Urinary bladder (tissue), 4 donors: ENCODE results near the gene CXorf58. TPM values are rescaled to one million over a fixed set of nuclear protein-coding genes. Genes with fewer than 3 reads are reported as not detected.
"Not testable (repeated sequence)": the region's sequence is repeated elsewhere in the genome, so short reads cannot be mapped to it uniquely, and the experiment has no call there.

Experiments used
- DNase-seq: peaks from one replicate; pipeline ENCODE4 v3.0.0-alpha.2; 2015; ENCODE audit errors: extremely low spot score
- H3K27ac ChIP-seq: one replicate; pipeline ENCODE4 v1.5.1; 2013; ENCODE audit warnings: low read depth, mild to moderate bottlenecking, moderate library complexity
- H3K36me3 ChIP-seq: one replicate; pipeline ENCODE4 v1.6.1; 2013; ENCODE audit warnings: mild to moderate bottlenecking, moderate library complexity; ENCODE audit not compliant: insufficient read depth
- H3K4me1 ChIP-seq: one replicate; pipeline ENCODE4 v1.6.1; 2013; ENCODE audit warnings: mild to moderate bottlenecking, moderate library complexity; ENCODE audit not compliant: insufficient read depth
- H3K4me3 ChIP-seq: one replicate; pipeline ENCODE4 v1.5.1; 2013; ENCODE audit warnings: low read depth, low read length
- WGBS: extraction: QIAGEN DNeasy Blood & Tissue Kit; methylation state at CpG from one replicate; pipeline ENCODE4 v1.1.7; 2013; 5-methylcytosine and 5-hydroxymethylcytosine counted together
- polyA plus RNA-seq: library from polyadenylated mRNA; stranded (reverse); fragments of 200-250 nt; gene quantifications from one replicate; pipeline ENCODE4 v1.2.3, GENCODE V29; 2013
- total RNA-seq: library from RNA; depleted of rRNA; stranded (reverse); fragments of >200 nt; gene quantifications from one replicate; pipeline ENCODE4 v1.2.3, GENCODE V29; 2014
- donor health status: healthy with polysubstance abuse.
- donor health status: healthy.

CXorf58 gene
- total and polyA plus RNA-seq, 2 donors: 0.09 TPM; not detected in 1

DNA sequence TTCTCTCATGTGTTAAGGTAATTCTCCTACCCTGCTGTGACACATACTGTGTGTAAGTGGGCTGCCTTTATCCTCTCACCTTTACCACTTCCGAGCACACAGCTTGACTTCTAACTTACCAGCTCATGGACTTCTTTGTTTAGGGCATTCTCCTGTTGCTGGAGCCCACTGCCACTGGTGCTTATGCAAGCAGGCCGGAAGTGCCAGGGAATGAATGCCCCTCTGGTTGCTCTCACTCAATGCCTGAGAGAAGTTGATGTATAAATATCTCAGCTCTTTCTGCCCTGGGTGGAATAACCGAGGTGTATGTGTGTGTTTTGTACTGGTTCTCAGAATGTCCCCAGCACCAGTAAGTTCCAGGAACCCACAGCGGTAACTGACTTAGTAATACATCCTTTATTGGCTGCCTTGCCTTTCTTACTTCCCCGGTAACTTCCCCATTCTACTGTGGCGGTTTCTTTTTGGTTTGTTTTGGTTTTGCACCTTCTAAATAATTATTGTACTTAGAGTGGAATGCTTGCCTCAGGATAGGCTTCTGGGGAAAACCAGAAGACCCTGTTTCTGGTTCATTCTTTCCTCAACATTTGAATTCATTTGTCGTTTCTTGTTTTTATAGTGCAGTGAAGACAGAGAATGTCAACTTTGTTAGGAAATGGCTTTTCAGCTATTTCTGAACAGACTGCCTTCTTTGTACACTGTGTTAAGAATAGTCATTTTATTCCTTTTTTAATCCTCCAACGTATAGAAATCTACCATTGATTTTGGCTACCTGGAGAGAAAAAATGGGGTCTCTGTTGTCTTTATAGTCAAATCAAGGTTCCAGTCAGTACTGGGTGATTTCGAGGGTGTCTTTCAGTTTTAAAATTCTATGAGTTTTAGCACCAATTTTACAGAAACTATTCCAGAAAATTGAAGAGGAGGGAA is 45.4 kb downstream of the CXorf58 start:
- no peaks in the 10 kb centered on the region for H3K4me1 ChIP-seq
- WGBS: 39% methylated on average over 9 of the region's 9 CpGs
- H3K27ac ChIP-seq: no peak overlapping the region
- no peak for DNase-seq
- no peak overlapping the region for H3K4me3 ChIP-seq
- no peaks in the 10 kb centered on the region for H3K36me3 ChIP-seq

DNA sequence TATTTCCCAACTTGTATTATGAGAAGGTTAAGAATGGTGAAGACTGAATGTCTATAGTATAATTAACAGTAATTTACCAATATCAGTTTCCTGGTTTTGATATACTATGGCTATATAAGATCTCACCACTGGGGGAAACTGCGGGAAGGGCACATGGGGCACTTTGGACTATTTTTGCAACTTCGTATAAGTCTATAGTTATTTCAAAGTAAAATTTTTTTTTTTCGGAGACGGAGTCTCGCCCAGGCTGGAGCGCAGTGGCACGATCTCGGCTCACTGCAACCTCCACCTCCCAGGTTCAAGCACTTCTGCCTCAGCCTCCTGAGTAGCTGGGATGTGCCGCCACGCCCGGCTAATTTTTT is 46.1 kb downstream of the CXorf58 start:
- Histone ChIP-seq H3K36me3 (no peaks in the 10 kb centered on the region), H3K4me1 (no peaks in the 10 kb centered on the region), H3K4me3 (no peak overlapping the region), H3K27ac (no peak overlapping the region)
- whole genome bisulfite sequencing: 96% methylated on average over 11 of the region's 11 CpGs
- no peak for DNase-seq

DNA sequence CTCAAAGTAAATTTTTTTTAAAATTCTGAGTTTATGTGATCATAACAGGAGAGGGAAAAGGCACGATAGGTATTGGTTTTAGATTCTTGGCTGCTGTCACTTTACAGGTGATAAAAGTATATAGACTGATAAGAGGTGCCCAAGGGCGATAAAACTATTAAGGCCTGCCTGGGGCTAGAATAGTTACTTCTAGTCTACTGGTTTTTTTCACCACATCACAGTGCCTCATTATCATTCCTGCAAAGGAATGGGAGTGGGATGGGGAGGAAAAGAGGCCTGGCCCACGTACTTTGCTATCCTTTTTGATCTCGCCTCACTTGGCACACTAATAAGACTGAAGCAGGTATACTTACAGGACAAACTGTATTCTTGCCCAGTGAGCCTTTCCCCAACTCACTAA is 46.6 kb downstream of the CXorf58 start:
- Histone ChIP-seq H3K27ac (no peak overlapping the region), H3K4me1 (no peaks in the 10 kb centered on the region), H3K36me3 (no peaks in the 10 kb centered on the region), H3K4me3 (no peak overlapping the region)
- DNase-seq: no peak
- WGBS: 77% methylated on average over 4 of the region's 4 CpGs

DNA sequence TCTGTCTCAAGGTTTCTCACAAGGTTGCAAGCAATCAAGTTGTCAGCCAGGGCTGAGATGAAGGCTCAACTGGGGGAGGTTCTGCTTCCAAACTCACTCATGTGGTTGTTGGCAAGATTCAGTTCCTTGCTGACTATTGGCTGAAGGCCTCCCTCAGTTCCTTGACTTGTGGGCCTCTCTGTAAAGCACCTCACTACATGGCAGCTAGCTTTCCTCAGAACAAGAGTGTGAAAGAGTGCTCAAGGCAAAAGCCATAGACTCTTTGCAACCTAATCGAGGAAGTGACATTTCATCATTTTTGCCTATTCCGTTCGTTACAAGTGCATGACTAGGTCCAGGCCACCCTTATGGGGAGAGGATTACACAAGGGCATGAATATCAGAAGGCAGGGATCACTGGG is 52.0 kb downstream of the CXorf58 start:
- DNase-seq: no peak
- no peaks in the 10 kb centered on the region for H3K4me1 ChIP-seq
- no peak overlapping the region for H3K27ac ChIP-seq
- 88% methylated on average over 3 of the region's 3 CpGs for WGBS
- H3K36me3 ChIP-seq: no peaks in the 10 kb centered on the region
- no peak overlapping the region for H3K4me3 ChIP-seq

DNA sequence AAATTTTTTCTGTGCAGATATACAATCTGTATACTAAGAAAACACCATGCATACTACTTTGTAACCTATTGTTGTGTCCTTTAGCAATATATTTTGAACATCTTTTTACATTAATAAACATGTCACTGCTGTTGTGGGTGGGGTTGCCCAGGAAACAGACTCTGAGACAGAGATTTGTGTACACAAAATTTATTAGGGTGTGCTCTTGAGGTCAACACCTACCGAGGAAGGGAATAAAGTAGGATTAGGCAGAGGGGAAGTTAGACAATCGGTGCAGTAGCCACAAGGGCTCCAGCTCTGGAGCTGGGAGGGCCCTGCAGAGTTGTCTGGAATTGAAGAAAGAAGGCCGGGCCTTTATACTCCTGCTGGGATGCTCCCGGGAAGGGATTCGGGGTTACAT is 56.4 kb downstream of the CXorf58 start:
- no peaks in the 10 kb centered on the region for H3K4me1 ChIP-seq
- H3K4me3 ChIP-seq: no peak overlapping the region
- H3K36me3 ChIP-seq: no peaks in the 10 kb centered on the region
- H3K27ac ChIP-seq: no peak overlapping the region
- DNase-seq: no peak
- 28% methylated on average over 5 of the region's 5 CpGs for WGBS

DNA sequence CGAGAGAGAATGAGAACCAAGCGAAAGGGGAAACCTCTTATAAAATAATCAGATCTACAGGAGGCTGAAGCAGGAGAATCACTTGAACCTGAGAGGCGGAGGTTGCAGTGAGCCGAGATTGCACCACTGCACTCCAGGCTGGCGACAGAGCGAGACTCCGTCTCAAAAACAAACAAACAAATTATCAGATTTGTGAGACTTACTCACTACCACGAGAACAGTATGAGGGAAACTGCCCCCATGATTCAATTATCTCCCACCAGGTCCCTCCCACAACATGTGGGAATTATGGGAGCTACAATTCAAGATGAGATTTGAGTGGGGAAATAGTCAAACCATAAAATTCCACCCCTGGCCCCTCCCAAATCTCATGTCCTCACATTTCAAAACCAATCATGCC is 57.8 kb downstream of the CXorf58 start:
- H3K27ac ChIP-seq, H3K4me3 ChIP-seq, H3K36me3 ChIP-seq, DNase-seq, H3K4me1 ChIP-seq: not testable (repeated sequence)
- 93% methylated on average over 8 of the region's 8 CpGs for WGBS

DNA sequence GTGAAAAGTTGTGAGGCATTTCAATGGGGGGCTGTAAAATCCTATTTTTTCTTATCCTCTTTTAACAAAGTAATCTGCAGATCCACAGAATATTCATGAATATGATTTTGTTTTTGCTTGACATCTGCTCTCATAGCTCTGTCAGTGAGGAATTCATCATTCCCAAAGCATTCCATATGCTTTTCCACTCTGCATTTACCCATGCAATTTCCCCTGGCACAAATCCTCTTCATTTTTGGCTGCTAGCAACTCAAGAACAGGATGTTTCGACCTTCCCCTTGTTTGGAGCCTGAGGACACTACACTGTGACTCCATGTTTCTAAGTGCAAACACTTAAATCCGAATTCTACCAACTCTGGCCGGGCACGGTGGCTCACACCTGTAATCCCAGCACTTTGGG is 70.7 kb downstream of the CXorf58 start:
- Histone ChIP-seq H3K4me3 (no peak overlapping the region), H3K36me3 (no peaks in the 10 kb centered on the region), H3K4me1 (no peaks in the 10 kb centered on the region), H3K27ac (no peak overlapping the region)
- DNase-seq: no peak
- WGBS: 82% methylated on average over 4 of the region's 4 CpGs

DNA sequence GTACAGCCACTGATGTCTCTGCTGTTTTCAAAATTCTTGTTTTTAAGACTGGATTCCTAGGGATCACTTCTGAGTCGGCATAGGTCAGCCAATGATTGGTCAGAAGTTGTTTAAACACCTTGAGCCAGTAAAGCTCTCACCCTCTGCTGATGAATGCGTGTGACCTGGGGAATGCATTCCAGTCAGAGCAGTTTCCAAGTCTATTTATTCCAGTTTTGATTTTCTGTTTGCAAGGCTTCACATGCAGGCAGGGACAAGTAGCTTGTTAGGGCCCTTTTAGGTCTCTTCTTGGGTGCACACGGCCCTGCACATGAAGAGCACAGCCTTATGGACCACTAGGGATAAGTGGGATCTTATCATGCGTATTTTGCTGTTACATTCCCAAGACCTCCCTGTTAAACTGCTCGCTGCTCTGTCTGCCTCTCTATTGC is 72.2 kb downstream of the CXorf58 start:
- H3K27ac ChIP-seq: no peak overlapping the region
- H3K4me1 ChIP-seq: no peaks in the 10 kb centered on the region
- H3K36me3 ChIP-seq: no peaks in the 10 kb centered on the region
- 41% methylated on average over 5 of the region's 5 CpGs for WGBS
- H3K4me3 ChIP-seq: no peak overlapping the region
- DNase-seq: no peak

DNA sequence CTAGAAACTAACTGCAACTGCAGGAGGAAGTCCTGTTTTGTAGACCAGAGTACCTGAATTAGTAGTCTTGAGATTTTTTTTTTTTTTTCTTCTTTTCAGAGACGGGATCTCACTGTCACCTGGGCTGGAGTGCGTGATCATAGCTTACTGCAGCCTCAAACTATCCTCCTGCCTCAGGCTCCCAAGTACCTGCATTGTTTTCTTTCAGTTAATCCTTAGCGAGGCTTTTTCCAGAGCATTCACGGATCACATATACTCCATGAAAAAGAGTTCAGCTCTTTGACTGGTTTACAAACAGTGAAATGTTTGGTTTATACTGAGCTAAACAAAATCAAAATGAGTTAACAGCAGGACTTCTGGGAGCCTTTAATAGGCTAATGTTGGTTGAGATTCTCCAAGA is 73.4 kb downstream of the CXorf58 start:
- Histone ChIP-seq H3K27ac (no peak overlapping the region), H3K36me3 (no peaks in the 10 kb centered on the region), H3K4me1 (no peaks in the 10 kb centered on the region), H3K4me3 (no peak overlapping the region)
- WGBS: 73% methylated on average over 4 of the region's 4 CpGs
- no peak for DNase-seq

DNA sequence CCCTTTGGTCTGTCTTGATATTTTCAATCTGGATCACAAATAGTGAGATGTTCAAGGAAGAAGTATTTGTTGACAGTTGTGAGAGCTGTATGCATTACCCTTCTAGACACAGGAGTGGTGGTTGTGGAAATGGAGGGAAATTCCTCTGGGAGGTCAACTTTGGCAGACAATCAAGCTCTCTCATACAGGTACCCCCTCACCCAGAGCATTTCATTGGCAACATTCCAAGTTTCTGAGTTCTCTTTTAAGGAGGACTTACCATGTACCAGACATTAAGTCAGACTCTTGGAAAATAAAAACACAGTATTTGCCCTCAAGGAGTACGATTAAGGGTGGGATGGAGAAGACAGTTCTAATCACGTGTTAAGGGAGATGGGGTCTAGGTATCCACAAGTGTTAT is 73.9 kb downstream of the CXorf58 start:
- WGBS: 94% methylated on average over 2 of the region's 2 CpGs
- no peak for DNase-seq
- Histone ChIP-seq H3K27ac (no peak overlapping the region), H3K4me3 (no peak overlapping the region), H3K36me3 (no peaks in the 10 kb centered on the region), H3K4me1 (no peaks in the 10 kb centered on the region)

DNA sequence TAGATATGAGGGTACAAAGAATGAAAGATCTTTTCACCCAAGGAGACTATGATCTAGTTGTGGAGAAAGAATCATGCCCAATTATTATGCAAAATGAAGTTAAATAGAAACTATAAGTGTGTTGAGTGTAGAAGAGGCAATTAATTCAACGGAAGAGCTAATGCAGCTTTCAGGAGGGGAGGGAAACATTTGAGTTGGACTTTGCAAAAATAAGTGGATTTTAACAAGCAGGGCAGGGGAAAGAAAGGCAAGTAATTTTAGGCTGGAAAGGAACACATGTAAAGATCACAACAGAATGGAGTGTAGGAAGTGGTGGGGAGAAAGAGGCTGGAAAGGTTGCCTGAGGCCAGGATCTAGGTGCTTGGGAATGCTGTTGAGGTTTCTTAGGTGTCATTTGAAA is 75.1 kb downstream of the CXorf58 start:
- Histone ChIP-seq H3K4me3 (no peak overlapping the region), H3K36me3 (no peaks in the 10 kb centered on the region), H3K4me1 (no peaks in the 10 kb centered on the region), H3K27ac (no peak overlapping the region)
- WGBS: 93% methylated on average over 1 of the region's 1 CpG
- no peak for DNase-seq

Other genes with a start within 250 kb of the CXorf58 start
- gene PRDX4, start 240.5 kb upstream of the CXorf58 start, total RNA-seq: 206 TPM
- 85.4 TPM for gene PRDX4, start 240.5 kb upstream of the CXorf58 start, polyA plus RNA-seq
- gene ACOT9, start 164.7 kb upstream of the CXorf58 start, total RNA-seq: 63.9 TPM
- gene ACOT9, start 164.7 kb upstream of the CXorf58 start, polyA plus RNA-seq: 27.1 TPM
- 130 TPM for gene SAT1, start 124.8 kb upstream of the CXorf58 start, total RNA-seq
- gene SAT1, start 124.8 kb upstream of the CXorf58 start, polyA plus RNA-seq: 216 TPM
- 10.6 TPM for gene APOO, start 68 bp upstream of the CXorf58 start, total RNA-seq
- 10.9 TPM for gene APOO, start 68 bp upstream of the CXorf58 start, polyA plus RNA-seq
- gene KLHL15, start 119.2 kb downstream of the CXorf58 start, total RNA-seq: 29.0 TPM
- gene KLHL15, start 119.2 kb downstream of the CXorf58 start, polyA plus RNA-seq: 5.3 TPM
- 261 TPM for gene EIF2S3, start 146.9 kb downstream of the CXorf58 start, total RNA-seq
- gene EIF2S3, start 146.9 kb downstream of the CXorf58 start, polyA plus RNA-seq: 85.5 TPM
- 112 TPM for gene ZFX, start 241.7 kb downstream of the CXorf58 start, total RNA-seq
- gene ZFX, start 241.7 kb downstream of the CXorf58 start, polyA plus RNA-seq: 14.0 TPM